Measurements from ENCODE around the gene MND1.

DNA sequence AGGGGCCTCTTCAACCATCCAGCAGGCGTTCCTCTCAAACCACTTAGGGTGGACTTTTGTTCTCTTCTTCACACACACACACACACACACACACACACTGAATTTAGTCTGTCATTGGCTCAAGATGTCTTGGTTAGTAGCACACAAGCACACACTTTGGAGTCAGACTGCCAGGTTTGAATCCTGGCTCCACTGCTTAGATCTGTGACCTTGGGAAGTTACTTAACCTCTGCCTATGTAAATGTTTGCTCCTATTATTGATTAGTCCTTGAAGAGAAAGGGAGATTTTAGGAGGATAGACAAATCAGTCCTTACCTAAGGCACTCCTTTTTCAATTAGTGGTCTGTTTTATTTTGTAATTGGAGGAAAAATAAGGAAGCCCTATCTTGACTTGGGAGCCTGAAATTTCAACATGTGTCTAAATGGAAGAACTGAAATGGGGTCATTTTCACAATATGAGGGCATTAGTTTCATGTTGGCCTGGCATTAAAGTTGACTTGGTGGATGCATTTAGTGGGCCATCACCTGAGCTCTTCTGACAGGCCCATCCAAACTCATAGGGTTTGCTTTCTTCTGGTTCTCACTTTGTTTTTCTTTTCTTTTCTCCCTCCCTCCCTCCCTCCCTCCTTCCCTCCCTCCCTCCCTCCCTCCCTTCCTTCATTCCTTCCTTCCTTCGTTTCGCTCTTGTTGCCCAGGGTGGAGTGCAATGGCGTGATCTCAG, 108.3 kb downstream of the MND1 start:
- TF ChIP-seq, protein P1, sequence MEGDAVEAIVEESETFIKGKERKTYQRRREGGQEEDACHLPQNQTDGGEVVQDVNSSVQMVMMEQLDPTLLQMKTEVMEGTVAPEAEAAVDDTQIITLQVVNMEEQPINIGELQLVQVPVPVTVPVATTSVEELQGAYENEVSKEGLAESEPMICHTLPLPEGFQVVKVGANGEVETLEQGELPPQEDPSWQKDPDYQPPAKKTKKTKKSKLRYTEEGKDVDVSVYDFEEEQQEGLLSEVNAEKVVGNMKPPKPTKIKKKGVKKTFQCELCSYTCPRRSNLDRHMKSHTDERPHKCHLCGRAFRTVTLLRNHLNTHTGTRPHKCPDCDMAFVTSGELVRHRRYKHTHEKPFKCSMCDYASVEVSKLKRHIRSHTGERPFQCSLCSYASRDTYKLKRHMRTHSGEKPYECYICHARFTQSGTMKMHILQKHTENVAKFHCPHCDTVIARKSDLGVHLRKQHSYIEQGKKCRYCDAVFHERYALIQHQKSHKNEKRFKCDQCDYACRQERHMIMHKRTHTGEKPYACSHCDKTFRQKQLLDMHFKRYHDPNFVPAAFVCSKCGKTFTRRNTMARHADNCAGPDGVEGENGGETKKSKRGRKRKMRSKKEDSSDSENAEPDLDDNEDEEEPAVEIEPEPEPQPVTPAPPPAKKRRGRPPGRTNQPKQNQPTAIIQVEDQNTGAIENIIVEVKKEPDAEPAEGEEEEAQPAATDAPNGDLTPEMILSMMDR (conservative IDR thresholded peaks at IDR 0.05; ENCODE audit: low read depth, low read length): no peak
- no peak for TF ChIP-seq EZH2 (IDR thresholded peaks at IDR 0.05; ENCODE audit: low read length, unreplicated experiment)
